Smooth muscle cell (in vitro differentiated cells): ENCODE data around the gene LAMTOR1. TPM values are rescaled to one million over a fixed set of nuclear protein-coding genes. Genes with fewer than 3 reads are reported as not detected.

ENCODE experiments used
- DNase-seq: peaks from one replicate; lab custom pipeline; 2025; ENCODE audit not compliant: unreplicated experiment; lab: John Stamatoyannopoulos, UW
- H2AFZ ChIP-seq: fragments of 200-600 bp; sonication (generic); 2 replicates; pipeline ENCODE4 v1.6.0; 2016; ENCODE audit warnings: antibody characterized with exemption, low read depth, mild to moderate bottlenecking
- H3F3A ChIP-seq: fragments of 200-600 bp; sonication (generic); 2 replicates; pipeline ENCODE4 v1.6.0; 2017; ENCODE audit warnings: antibody characterized with exemption, low read depth
- H3K27ac ChIP-seq: fragments of 200-600 bp; sonication (generic); 2 replicates; pipeline ENCODE4 v1.5.1; 2016; ENCODE audit warnings: low read depth, mild to moderate bottlenecking
- H3K27me3 ChIP-seq: fragments of 200-600 bp; sonication (generic); 2 replicates; pipeline ENCODE4 v1.6.1; 2016; ENCODE audit warnings: low read depth, mild to moderate bottlenecking
- H3K36me3 ChIP-seq: fragments of 200-600 bp; sonication (generic); 2 replicates; pipeline ENCODE4 v1.5.1; 2016; ENCODE audit warnings: low read depth
- H3K4me1 ChIP-seq: fragments of 200-600 bp; sonication (generic); 2 replicates; pipeline ENCODE4 v1.5.1; 2016; ENCODE audit warnings: low read depth
- H3K4me2 ChIP-seq: fragments of 200-600 bp; sonication (generic); 2 replicates; pipeline ENCODE4 v1.6.0; 2016; ENCODE audit warnings: mild to moderate bottlenecking
- H3K4me3 ChIP-seq: fragments of 200-600 bp; sonication (generic); 2 replicates; pipeline ENCODE4 v1.5.1; 2016; ENCODE audit warnings: mild to moderate bottlenecking
- H3K79me2 ChIP-seq: fragments of 200-600 bp; sonication (generic); 2 replicates; pipeline ENCODE4 v1.6.0; 2016; ENCODE audit warnings: low read depth, mild to moderate bottlenecking
- H3K9ac ChIP-seq: fragments of 200-600 bp; sonication (generic); 2 replicates; pipeline ENCODE4 v1.6.0; 2016; ENCODE audit warnings: low read depth
- H3K9me3 ChIP-seq: fragments of 200-600 bp; sonication (generic); replicated peaks from 2 replicates; pipeline ENCODE4 v1.5.1; 2016; ENCODE audit warnings: low read depth
- H4K20me1 ChIP-seq: fragments of 200-600 bp; sonication (generic); 2 replicates; pipeline ENCODE4 v1.6.0; 2016; ENCODE audit warnings: low read depth
- CTCF ChIP-seq: fragments of 200-600 bp; sonication (generic); IDR thresholded peaks from 2 replicates; pipeline ENCODE4 v1.5.1; 2017; ENCODE audit warnings: borderline replicate concordance, mild to moderate bottlenecking, antibody characterized with exemption; ENCODE audit not compliant: insufficient read depth, poor library complexity, severe bottlenecking
- WGBS: methylation state at CpG from one replicate; pipeline ENCODE4 v1.1.7; 2016; ENCODE audit warnings: low lambda C conversion rate; 5-methylcytosine and 5-hydroxymethylcytosine counted together
- polyA plus RNA-seq: library from polyadenylated mRNA; unstranded; fragments of >200 nt; fragmentation: Nextera tagmentation; extraction: Ambion mirVana; gene quantifications from 2 replicates; pipeline ENCODE4 v1.2.1, GENCODE V29; 2016
- total RNA-seq: library from RNA; depleted of rRNA; stranded (reverse); fragments of >200 nt; gene quantifications from 2 replicates; pipeline ENCODE4 v1.2.3, GENCODE V29; 2014

Gene LAMTOR1
- total and polyA plus RNA-seq, 2 experiments from 2014 or later: 74.1 to 148 TPM

DNA sequence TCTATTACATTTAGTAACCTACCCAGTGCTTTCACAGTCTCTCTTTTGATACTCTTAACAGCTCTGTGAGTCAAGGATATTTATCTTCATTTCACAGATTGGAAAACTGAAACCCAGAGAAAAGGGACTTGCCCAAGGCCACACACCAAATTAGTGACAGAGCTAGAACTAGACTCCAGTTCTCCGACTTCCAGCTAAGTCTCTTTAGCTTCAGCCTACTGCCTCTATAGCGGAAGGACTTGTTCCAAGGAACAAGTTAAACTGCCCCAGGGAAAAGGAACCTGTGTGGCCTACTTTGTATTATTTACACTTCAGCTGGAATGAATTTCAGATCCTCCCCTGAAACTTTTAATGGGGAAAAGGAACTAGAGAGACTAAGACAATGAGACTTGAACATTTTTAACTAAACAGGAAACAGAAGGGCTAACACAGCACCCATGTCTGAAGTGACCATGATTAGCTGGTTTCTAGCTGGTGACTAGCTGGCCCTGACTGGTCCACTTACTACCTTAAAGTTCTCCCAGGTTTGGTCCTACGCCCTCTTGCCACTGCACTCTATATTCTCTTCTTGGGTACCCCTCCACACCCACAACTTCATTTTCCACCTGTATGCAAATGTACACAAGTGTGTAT is 21.2 kb downstream of the LAMTOR1 start:
- WGBS: 83% methylated on average over 3 of the region's 3 CpGs
- H2AFZ ChIP-seq: no peak overlapping the region

GRCh38 chr11:72081184-72081644 is 21.9 kb downstream of the LAMTOR1 start:
- H4K20me1 ChIP-seq: no peaks in the 10 kb centered on the region
- peak overlapping the region; percentile 64 for H2AFZ ChIP-seq
- WGBS: 82% methylated on average over 21 of the region's 21 CpGs
- peaks cover 9% of the 10 kb centered on the region for H3F3A ChIP-seq
- peaks cover 33% of the 10 kb centered on the region for H3K79me2 ChIP-seq
- no peaks in the 10 kb centered on the region for H3K9me3 ChIP-seq
- peak overlapping the region; percentile 82 for H3K4me3 ChIP-seq
- peak overlapping the region; percentile 88 for H3K4me2 ChIP-seq
- H3K9ac ChIP-seq: peak overlapping the region; percentile 87
- H3K36me3 ChIP-seq: no peaks in the 10 kb centered on the region
- peaks cover 11% of the 10 kb centered on the region for H3K4me1 ChIP-seq
- peak overlapping the region; percentile 92 for H3K27ac ChIP-seq
- no peaks in the 10 kb centered on the region for H3K27me3 ChIP-seq
- TF ChIP-seq CTCF: no peak
- DNase-seq: no peak

More for the DNA sequence above, 21.2 kb downstream of the LAMTOR1 start:
- H4K20me1 ChIP-seq: no peaks in the 10 kb centered on the region
- H3K36me3 ChIP-seq: no peaks in the 10 kb centered on the region
- DNase-seq: no peak
- peak overlapping the region; percentile 92 for H3K27ac ChIP-seq
- peak overlapping the region; percentile 27 for H3K9ac ChIP-seq
- no peaks in the 10 kb centered on the region for H3K9me3 ChIP-seq
- no peaks in the 10 kb centered on the region for H3K27me3 ChIP-seq
- no peak for TF ChIP-seq CTCF
- peaks cover 3% of the 10 kb centered on the region for H3F3A ChIP-seq
- H3K4me3 ChIP-seq: no peak overlapping the region
- H3K4me2 ChIP-seq: no peak overlapping the region
- H3K79me2 ChIP-seq: peaks cover 26% of the 10 kb centered on the region
- peaks cover 10% of the 10 kb centered on the region for H3K4me1 ChIP-seq

- Histone ChIP-seq H3K27me3 (no peaks in the 10 kb centered on the region), H3K4me3 (peak within 1 kb of the TSS; percentile 82), H3K27ac (peak within 1 kb of the TSS; percentile 92), H4K20me1 (no peaks in the 10 kb centered on the region), H3K79me2 (peaks cover 39% of the 10 kb centered on the region), H3K9ac (peak within 1 kb of the TSS; percentile 87), H3K9me3 (no peaks in the 10 kb centered on the region), H3F3A (peaks cover 10% of the 10 kb centered on the region), H3K4me1 (peaks cover 18% of the 10 kb centered on the region), H3K36me3 (no peaks in the 10 kb centered on the region), H3K4me2 (peak within 1 kb of the TSS; percentile 88), H2AFZ (peak within 1 kb of the TSS; percentile 64)
- WGBS: 2% methylated on average over 60 of the region's 60 CpGs
- DNase-seq: peak; percentile 93
- no peak for TF ChIP-seq CTCF
Measured at GRCh38 chr11:72080326-72081183, 22.5 kb downstream of the LAMTOR1 start, which contains the start of the genes LRRC51 and NUMA1. LRRC51 (plus strand) TSS chr11:72080850; CDS start chr11:72089084, 8,234 bp downstream. NUMA1 (minus strand) TSS chr11:72080542; CDS start chr11:72035943, 44,599 bp downstream.
